T1000 (cell line): ENCODE data around the gene CAPZA2.
"Not testable (repeated sequence)": the region's sequence is repeated elsewhere in the genome, so short reads cannot be mapped to it uniquely, and the experiment has no call there.

Experiments used
- DNase-seq: peaks from one replicate; lab custom pipeline; 2025; ENCODE audit warnings: mixed read lengths; lab: John Stamatoyannopoulos, UW

Gene CAPZA2

DNA sequence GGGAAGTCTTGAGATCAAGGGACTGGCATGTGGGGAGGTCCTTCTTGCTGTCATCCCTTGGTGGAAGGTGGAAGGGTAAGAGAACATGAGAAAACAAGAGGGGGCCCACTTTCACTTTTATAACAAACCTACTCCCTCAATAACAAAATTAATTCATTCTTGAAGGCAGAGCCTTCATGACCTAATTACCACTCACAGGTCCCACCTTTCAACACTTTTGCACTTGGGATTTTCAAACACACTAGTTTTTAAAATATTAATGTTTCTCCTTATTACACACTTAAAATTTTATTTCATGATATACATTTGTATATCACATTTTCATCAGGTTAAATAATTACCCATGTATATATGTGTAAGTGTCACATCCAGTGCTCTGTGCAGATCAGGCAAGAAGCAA is 93.0 kb downstream of the CAPZA2 start:
- DNase-seq = no peak

GRCh38 chr7:116955801-116956476 is 93.6 kb downstream of the CAPZA2 start:
- DNase-seq = no peak

DNA sequence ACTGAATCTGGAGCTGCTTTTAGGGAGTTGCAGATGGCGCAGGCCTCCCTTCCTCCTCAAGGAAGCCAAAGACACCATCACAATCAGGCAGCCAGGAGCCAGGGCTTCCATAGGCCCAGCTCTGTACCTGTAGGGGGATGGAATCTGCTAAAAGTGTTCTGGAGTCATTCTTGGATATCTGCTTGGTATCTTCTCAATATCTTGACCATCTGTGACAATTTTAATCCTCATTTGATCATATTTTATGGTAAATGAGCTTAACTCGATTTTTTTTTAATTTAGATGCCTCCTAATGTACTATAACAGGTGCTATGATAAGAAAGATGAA is 94.1 kb downstream of the CAPZA2 start:
- DNase-seq = no peak

DNA sequence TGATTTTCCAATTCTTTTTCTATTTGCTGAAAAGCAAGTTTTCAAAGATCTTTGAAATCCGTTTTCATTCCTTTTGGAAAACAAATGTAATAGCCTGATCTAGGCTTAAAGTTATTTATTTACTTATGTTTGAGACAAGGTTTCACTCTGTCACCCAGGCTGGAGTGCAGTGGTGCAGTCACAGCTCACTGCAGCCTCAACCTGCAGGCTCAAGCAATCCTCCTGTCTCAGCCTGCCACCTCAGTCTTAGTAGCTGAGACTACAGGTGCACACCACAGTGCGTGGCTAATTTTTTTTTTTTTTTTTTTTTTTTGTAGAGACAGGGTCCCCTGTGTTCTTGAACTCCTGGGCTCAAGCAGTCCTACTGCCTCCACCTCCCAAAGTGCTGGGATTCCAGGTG is 95.5 kb downstream of the CAPZA2 start:
- no peak for DNase-seq

DNA sequence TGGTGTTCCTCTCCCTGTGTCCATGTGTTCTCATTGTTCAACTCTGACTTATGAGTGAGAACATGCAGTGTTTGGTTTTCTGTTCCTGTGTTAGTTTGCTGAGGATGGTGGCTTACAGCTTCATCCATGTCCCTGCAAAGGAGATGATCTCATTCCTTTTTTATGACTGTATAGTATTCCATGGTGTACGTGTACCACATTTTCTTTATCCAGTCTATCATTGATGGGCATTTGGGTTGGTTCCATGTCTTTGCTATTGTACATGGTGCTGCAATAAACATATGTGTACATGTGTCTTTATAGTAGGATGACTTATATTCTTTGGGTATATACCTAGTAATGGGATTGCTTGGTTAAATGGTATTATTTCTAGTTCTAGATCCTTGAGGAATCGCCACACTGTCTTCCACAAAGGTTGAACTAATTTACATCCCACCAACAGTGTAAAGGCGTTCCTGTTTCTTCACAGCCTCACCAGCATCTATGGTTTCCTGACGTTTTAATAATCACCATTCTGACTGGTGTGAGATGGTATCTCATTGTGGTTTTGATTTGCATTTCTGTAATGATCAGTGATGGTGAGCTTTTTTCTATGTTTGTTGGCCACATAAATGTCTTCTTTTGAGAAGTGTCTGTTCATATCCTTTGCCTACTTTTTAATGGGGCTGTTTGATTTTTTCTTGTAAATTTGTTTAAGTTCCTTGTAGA is 99.7 kb downstream of the CAPZA2 start:
- not testable (repeated sequence) for DNase-seq

GRCh38 chr7:116963234-116963633 is 100.8 kb downstream of the CAPZA2 start:
- no peak for DNase-seq

DNA sequence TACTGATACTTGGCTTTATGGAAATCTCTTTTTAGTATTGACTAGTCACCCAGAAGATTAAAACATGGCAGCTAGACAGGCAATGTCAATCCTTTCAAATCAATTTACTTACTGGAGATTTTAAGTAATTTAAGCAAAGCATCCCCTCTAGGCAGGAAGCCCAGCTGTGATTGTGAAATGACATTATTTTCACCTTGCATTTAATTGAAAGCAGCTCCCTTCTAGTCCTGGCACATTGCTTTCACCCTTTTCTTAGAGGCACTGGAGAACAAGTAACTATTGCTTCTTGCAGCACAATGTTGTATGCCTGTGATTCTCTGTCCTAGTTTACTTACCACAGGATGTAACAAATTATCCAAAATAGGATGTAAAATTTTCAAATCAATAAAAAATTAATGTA is 104.2 kb downstream of the CAPZA2 start:
- no peak for DNase-seq

- DNase-seq = no peak
Observed at GRCh38 chr7:116967254-116967922, 105.0 kb downstream of the CAPZA2 start.

DNA sequence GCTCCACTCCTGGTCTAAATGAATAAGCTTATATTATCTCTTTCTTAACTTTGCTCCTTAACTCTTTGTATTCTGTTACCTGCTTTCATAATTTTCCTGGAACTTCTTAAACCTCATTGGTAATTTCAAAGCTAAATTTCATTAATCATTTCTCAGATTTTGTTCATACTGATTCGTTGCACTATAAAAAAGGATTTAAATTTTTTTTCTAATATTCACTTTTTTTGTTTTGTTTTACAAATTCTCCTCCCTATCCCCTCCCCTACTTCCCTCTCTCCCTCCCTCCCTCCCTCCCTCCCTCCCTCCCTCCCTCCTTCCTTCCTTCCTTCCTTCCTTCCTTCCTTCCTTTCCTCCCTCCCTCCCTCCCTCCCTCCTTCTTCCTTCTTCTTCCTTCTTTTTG is 105.6 kb downstream of the CAPZA2 start:
- no peak for DNase-seq

DNA sequence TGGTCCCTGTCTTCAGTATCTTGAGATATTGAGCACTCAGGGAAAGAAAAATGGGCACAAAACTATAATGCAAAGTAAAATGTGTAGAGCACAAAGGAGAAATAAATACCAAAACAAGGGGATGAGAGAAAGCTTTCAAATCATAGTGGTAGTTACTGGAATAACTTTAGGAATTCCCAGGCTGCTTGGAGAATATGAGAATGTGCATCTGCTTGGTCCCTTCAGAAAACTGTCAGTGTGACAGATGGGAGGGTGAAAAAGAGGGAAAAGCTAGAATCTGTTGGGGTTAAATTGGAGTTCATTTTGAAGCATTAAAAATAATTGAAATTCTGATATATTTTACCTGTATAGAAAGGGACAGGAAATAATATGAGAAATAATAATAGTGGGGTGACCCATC is 106.2 kb downstream of the CAPZA2 start:
- DNase-seq = no peak

DNA sequence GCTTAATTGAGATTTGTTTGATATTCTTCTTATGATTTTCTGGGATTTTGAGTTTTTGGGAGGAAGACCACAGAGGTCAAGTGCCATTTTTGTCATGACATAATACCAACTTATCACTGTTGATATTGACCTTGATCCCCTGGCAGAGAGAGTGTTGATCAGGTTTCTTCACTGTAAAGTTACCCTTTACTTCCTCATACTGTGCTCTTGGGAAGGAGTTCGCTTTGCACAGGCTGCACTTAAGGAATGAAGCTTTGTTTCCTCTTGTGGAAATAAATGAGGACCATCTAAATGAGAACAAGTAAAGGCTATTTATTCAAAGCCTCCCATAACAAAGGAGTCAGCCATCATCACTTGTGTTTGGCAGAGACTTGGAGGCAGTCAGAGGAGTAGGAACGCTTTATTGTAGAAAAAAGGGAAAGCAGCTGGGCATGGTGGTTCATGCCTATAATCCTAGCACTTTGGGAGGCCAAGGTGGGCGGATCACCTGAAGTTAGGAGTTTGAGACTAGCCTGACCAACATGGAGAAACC is 107.0 kb downstream of the CAPZA2 start:
- no peak for DNase-seq

DNA sequence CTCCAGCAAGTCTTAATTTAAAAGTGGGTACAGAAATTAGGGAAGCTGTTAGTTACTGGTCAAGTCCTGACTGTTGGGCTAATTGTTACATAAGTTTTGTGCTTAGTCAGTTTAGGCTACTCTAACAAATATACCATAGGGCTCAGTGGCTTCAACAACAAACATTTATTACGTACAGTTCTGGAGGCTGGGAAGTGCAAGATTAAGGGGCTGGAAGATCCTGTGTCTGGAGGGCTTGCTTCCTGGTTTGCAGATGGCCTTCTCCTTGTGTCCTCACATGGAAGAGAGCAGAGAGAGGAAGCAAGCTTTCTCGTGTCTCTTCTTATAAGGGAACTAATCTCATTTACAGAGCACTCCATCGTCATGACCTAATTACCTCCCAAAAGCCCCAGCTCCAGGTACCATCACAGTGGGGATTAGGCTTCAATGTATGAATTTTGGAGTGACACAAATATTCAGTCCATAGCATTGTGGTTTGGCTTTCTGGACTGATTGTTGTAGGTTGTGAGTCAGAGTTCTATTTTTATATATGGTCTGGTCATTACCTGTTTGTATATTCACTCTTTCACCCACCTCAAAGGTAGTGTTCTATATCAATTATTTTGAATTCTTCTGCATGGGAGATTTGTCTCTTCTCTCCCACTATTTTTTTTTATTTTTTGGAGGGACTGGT is 108.0 kb downstream of the CAPZA2 start:
- DNase-seq = no peak

DNA sequence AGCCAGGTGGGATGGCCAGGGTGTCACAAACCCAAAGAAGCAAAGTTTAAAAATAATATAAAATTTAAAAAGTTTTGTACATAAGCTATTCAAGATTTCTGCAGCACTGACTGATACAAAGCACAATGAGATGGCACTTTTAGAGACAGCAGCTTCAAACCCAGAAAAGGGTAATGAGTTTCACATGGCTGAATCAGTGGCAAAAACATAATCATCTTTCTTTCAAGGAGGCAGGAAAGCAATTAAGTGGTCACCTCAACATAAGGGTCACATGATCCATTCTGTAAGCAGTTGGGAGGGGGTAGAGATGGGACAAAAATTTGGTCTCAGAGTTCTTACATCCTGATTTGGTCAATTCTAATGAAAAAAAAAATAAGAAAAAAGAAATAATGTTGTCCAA is 108.8 kb downstream of the CAPZA2 start:
- not testable (repeated sequence) for DNase-seq
